NCI-H1694 (cell line): Measurements from ENCODE around the gene AKR1B15.
"Not testable (repeated sequence)": the region's sequence is repeated elsewhere in the genome, so short reads cannot be mapped to it uniquely, and the experiment has no call there.

Experiments
- DNase-seq: peaks from one replicate; lab custom pipeline; 2025; lab: John Stamatoyannopoulos, UW

The AKR1B15 gene

GRCh38 chr7:134548877-134549276, at the start of gene AKR1B15:
Gene AKR1B15, plus strand, starts transcription at chr7:134549110. Its CDS starts 15,510 bp downstream, at chr7:134564620.
- no peak for DNase-seq

- DNase-seq, result no peak
Observed at GRCh38 chr7:134500406-134500805, 48.5 kb upstream of the AKR1B15 start.

- no peak for DNase-seq
Observed at GRCh38 chr7:134500982-134501381, 47.9 kb upstream of the AKR1B15 start.

- no peak for DNase-seq
Observed at GRCh38 chr7:134502463-134503371, 46.2 kb upstream of the AKR1B15 start.

- DNase-seq, result no peak
Observed at GRCh38 chr7:134504660-134505164, 44.2 kb upstream of the AKR1B15 start.

GRCh38 chr7:134505856-134506255, 43.1 kb upstream of the AKR1B15 start:
- no peak for DNase-seq

- no peak for DNase-seq
Observed at GRCh38 chr7:134509010-134509409, 39.9 kb upstream of the AKR1B15 start.

GRCh38 chr7:134510646-134511045, 38.3 kb upstream of the AKR1B15 start:
- no peak for DNase-seq

GRCh38 chr7:134512271-134512670, 36.6 kb upstream of the AKR1B15 start:
- no peak for DNase-seq

- DNase-seq, result peak; percentile 73
Observed at GRCh38 chr7:134513169-134513752, 35.6 kb upstream of the AKR1B15 start.

GRCh38 chr7:134514106-134514505, 34.8 kb upstream of the AKR1B15 start:
- no peak for DNase-seq

- DNase-seq, result peak; percentile 86
Observed at GRCh38 chr7:134514663-134515062, 34.2 kb upstream of the AKR1B15 start.

- DNase-seq, result no peak
Observed at GRCh38 chr7:134515569-134516468, 33.1 kb upstream of the AKR1B15 start.

GRCh38 chr7:134520130-134520529, 28.8 kb upstream of the AKR1B15 start:
- no peak for DNase-seq

- DNase-seq, result no peak
Observed at GRCh38 chr7:134522601-134523000, 26.3 kb upstream of the AKR1B15 start.

GRCh38 chr7:134525449-134525848, 23.5 kb upstream of the AKR1B15 start:
- not testable (repeated sequence) for DNase-seq

- DNase-seq, result not testable (repeated sequence)
Observed at GRCh38 chr7:134526552-134527248, 22.2 kb upstream of the AKR1B15 start.

- DNase-seq, result peak; percentile 57
Observed at GRCh38 chr7:134527979-134528371, 20.9 kb upstream of the AKR1B15 start.

GRCh38 chr7:134528749-134529148, 20.2 kb upstream of the AKR1B15 start:
- DNase-seq, result no peak

GRCh38 chr7:134530460-134530859, 18.4 kb upstream of the AKR1B15 start:
- DNase-seq, result no peak

- no peak for DNase-seq
Observed at GRCh38 chr7:134532180-134532953, 16.5 kb upstream of the AKR1B15 start.
